Esophagus muscularis mucosa (tissue), 3 donors: ENCODE data around the gene XRN2.

Experiments used
- POLR2A ChIP-seq: fragments of 450-650 bp; IDR thresholded peaks from one replicate; pipeline ENCODE4 v1.6.1; 2017; ENCODE audit warnings: antibody characterized with exemption, moderate library complexity, mild to moderate bottlenecking, low read depth
- POLR2AphosphoS5 ChIP-seq, 2 donors: sonication (generic); formaldehyde crosslinking; IDR thresholded peaks; one replicate each; pipeline ENCODE4 v1.6.1; 2017; ENCODE audit warnings: antibody characterized with exemption in 2 of 2
- TF ChIP-seq, protein P1 (sequence below), 3 experiments: fragments of 200-600 bp in 2 of 3; fragments of 450-650 bp in 1 of 3; sonication (generic) in 2 of 3; IDR thresholded peaks; one replicate each; pipeline ENCODE4 v1.5.1; 2017 to 2019; ENCODE audit warnings: antibody characterized with exemption in 3 of 3, mild to moderate bottlenecking in 2 of 3, moderate library complexity in 1 of 3

DNA sequence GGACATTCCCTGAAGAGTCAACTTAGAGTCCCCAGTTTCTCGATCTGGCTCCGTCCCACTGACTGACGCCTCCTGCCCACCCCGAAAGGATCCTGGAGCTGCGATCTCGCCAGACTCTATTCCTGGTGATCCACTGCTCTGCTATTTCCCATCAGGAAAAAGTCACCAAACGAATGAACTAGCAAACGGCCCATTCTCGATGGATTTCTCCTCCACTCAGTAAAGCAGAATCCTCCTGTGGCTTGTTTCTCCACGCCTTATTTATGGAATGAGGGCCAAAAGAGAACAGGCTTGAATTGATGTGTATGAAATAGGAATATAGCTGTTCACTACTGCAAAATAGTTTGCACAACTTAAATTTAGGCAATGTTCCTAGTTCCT lies 88.8 kb downstream of the XRN2 start:
- TF ChIP-seq, protein P1, sequence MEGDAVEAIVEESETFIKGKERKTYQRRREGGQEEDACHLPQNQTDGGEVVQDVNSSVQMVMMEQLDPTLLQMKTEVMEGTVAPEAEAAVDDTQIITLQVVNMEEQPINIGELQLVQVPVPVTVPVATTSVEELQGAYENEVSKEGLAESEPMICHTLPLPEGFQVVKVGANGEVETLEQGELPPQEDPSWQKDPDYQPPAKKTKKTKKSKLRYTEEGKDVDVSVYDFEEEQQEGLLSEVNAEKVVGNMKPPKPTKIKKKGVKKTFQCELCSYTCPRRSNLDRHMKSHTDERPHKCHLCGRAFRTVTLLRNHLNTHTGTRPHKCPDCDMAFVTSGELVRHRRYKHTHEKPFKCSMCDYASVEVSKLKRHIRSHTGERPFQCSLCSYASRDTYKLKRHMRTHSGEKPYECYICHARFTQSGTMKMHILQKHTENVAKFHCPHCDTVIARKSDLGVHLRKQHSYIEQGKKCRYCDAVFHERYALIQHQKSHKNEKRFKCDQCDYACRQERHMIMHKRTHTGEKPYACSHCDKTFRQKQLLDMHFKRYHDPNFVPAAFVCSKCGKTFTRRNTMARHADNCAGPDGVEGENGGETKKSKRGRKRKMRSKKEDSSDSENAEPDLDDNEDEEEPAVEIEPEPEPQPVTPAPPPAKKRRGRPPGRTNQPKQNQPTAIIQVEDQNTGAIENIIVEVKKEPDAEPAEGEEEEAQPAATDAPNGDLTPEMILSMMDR (IDR thresholded peaks at IDR 0.05) = no peak
- TF ChIP-seq POLR2A = no peak
- no peak for TF ChIP-seq POLR2AphosphoS5 (IDR thresholded peaks at IDR 0.05)
